ENCODE measurements around the gene ZFHX3.

Gene ZFHX3

DNA sequence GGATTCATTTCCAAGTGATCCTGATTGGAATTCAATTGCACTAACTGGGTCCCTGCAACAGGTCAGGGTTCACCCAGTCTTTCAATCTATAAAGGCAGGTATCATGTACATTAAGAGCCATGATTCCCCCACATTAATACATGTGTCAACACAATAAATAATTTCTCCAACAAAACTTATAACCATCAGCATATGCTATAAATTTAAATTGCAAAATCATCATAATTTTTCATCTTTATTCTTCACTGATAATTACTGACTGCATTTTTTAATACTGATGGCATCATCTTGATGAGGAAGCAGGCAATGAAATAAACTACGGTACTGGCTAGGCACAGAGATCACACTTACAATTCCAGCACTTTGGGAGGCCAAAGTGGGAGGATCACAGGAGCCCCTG is 59.4 kb downstream of the ZFHX3 start:
- no peak for DNase-seq (ENCODE audit: low spot score)
- ChIA-PET POLR2A (ENCODE audit: low non-redundant PET) (no interaction called here), CTCF (interaction anchor here (1.8 kb wide), 1 partner anchor 156 kb away, joined by 5 read pairs; no protein-coding TSS in a partner anchor)
- TF ChIP-seq, protein P1, sequence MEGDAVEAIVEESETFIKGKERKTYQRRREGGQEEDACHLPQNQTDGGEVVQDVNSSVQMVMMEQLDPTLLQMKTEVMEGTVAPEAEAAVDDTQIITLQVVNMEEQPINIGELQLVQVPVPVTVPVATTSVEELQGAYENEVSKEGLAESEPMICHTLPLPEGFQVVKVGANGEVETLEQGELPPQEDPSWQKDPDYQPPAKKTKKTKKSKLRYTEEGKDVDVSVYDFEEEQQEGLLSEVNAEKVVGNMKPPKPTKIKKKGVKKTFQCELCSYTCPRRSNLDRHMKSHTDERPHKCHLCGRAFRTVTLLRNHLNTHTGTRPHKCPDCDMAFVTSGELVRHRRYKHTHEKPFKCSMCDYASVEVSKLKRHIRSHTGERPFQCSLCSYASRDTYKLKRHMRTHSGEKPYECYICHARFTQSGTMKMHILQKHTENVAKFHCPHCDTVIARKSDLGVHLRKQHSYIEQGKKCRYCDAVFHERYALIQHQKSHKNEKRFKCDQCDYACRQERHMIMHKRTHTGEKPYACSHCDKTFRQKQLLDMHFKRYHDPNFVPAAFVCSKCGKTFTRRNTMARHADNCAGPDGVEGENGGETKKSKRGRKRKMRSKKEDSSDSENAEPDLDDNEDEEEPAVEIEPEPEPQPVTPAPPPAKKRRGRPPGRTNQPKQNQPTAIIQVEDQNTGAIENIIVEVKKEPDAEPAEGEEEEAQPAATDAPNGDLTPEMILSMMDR (conservative IDR thresholded peaks at IDR 0.05; ENCODE audit: low read depth), result no peak
- peak overlapping the region; percentile 100 for H3K27ac ChIP-seq

GRCh38 chr16:72987480-72987901 is 60.4 kb downstream of the ZFHX3 start:
- TF ChIP-seq, protein P1 (conservative IDR thresholded peaks at IDR 0.05; ENCODE audit: low read depth), result no peak
- POLR2A ChIA-PET (ENCODE audit: low non-redundant PET), result interaction anchor here (0.6 kb wide), 1 partner anchor 52 kb away, joined by 3 read pairs; no protein-coding TSS in a partner anchor
- H3K27ac ChIP-seq, result peak overlapping the region; percentile 100
- CTCF ChIA-PET, result interaction anchor here (0.6 to 1.8 kb wide), 4 partner anchors 18 to 155 kb away, joined by 3 to 5 read pairs (median 4); no protein-coding TSS in a partner anchor
- peak; percentile 75 for DNase-seq (ENCODE audit: low spot score)

DNA sequence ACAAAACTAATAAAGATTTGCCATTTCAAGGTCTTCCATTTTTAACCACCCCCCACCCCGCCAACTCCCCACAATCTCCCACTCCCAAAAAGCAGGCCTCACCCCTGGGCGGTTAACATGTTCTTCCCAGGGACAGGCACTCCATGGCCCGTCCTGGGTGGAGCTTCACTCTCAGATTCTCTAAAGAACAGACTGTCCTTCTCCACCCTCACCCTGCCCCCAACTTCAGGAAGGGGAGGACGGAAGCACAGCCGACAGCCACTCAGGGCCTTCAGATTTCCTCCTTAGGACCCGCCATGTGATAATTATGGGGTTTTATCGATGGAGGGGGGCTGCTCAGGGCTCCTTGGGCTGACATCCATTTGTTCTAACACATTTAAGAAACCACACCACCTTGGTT is 61.9 kb downstream of the ZFHX3 start:
- TF ChIP-seq, protein P1 (conservative IDR thresholded peaks at IDR 0.05; ENCODE audit: low read depth), result no peak
- ChIA-PET POLR2A (ENCODE audit: low non-redundant PET) (interaction anchor here (0.6 kb wide), 1 partner anchor 36 kb away, joined by 6 read pairs; no protein-coding TSS in a partner anchor), CTCF (no interaction called here)
- no peak for DNase-seq (ENCODE audit: low spot score)
- peak overlapping the region; percentile 44 for H3K27ac ChIP-seq

- ChIA-PET POLR2A (ENCODE audit: low non-redundant PET) (no interaction called here), CTCF (interaction anchor here (0.6 kb wide), 1 partner anchor 153 kb away, joined by 5 read pairs; no protein-coding TSS in a partner anchor)
- peak overlapping the region; percentile 44 for H3K27ac ChIP-seq
- TF ChIP-seq, protein P1 (conservative IDR thresholded peaks at IDR 0.05; ENCODE audit: low read depth), result no peak
- no peak for DNase-seq (ENCODE audit: low spot score)
These were observed 62.6 kb downstream of the ZFHX3 start for GRCh38 chr16:72985148-72985941.

DNA sequence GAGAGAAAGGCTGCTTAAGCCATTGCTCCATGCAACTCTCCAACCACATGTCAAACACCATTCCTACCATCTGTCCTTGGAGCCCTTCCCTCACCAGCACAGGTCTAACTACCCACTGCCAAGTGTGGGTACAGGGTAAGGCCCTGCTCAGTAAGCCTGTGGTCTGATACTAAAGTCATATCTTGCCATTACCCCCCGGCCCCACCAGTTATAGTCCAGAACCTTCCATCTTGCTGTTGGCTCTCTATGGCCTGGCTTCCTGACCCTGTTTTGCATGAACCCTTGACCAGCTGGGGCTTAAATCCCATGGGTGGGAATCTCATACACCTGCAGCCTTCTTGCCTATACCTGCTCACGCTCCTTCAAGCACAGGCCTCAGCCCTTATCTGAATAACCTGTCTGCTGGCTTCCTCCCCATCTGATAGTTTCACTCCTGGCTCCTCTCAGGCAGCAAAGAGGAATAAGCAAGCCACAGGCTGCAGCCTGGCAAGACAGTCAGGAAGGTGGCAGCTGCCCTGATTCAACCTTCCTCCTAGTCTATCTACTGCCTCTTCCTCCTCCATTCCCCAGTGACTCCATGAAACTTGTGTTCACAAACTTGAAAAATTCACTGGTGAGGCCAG is 64.1 kb downstream of the ZFHX3 start:
- TF ChIP-seq, protein P1 (conservative IDR thresholded peaks at IDR 0.05; ENCODE audit: low read depth), result no peak
- ChIA-PET POLR2A (ENCODE audit: low non-redundant PET) (no interaction called here), CTCF (interaction anchor here (0.6 kb wide), 1 partner anchor 36 kb away, joined by 3 read pairs; no protein-coding TSS in a partner anchor)
- H3K27ac ChIP-seq, result no peak overlapping the region
- no peak for DNase-seq (ENCODE audit: low spot score)

GRCh38 chr16:72983241-72983640 is 64.7 kb downstream of the ZFHX3 start:
- POLR2A ChIA-PET (ENCODE audit: low non-redundant PET), result no interaction called here
- no peak for DNase-seq (ENCODE audit: low spot score)
- CTCF ChIA-PET, result interaction anchor here (0.6 kb wide), 1 partner anchor 37 kb away, joined by 3 read pairs; no protein-coding TSS in a partner anchor
- H3K27ac ChIP-seq, result no peak overlapping the region
- TF ChIP-seq, protein P1 (conservative IDR thresholded peaks at IDR 0.05; ENCODE audit: low read depth), result no peak

Data from RWPE1 (cell line).